ENCODE measurements around the gene MIPOL1. TPM values are rescaled to one million over a fixed set of nuclear protein-coding genes. Genes with fewer than 3 reads are reported as not detected.
A peak's percentile ranks its signal among the peaks of the same experiment; 100 is the strongest.

Gene MIPOL1
- total and polyA plus RNA-seq, 3 donors from 2014 or later = 9.0 to 38.8 (median 31.6) TPM

DNA sequence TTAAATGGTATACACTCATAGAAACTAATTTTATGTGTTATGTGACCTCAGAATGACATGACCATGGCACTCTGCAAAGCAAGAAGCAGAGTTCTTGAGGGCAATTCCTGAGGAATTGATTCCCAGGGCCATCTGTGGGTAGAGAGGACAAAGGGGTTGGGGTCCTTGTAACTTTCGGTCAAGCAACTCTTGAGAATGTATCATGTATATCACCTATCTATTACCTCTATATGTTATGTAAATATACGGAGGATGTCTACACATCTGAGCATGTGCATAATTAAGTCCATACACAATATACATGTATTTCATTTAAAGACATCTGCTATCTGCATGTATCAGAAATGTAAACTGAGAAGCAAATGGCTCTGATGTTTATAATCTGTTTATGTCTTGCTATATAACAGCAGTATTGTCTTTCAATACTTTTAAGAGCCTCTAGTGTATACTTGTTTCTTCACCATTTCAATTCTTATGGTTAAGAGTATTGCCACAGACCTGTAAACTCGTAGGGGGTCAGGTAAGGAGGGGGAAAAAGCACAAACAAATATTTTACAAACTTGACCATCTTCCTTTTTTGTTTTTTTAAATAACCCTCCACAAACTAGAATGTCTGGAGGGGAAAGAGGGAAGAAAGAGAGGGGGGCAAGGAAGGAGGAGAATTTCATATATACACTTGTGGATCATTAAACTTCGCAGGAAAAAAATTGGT is 392.8 kb downstream of the MIPOL1 start:
- H3K4me1 ChIP-seq = peaks cover 2% of the 10 kb centered on the region
- WGBS, 2 donors = 21 to 28% methylated on average over 4 of the region's 4 CpGs
- H3K27me3 ChIP-seq = peaks cover 10% of the 10 kb centered on the region
- intact Hi-C loops (cut with DNase I; ENCODE audit: low total_unique reads) = loop anchor here (10.0 kb wide), 1 partner anchor 336 kb away; no protein-coding TSS in a partner anchor
- TF ChIP-seq POLR2A (IDR thresholded peaks at IDR 0.05) = no peak
- TF ChIP-seq, protein P1, sequence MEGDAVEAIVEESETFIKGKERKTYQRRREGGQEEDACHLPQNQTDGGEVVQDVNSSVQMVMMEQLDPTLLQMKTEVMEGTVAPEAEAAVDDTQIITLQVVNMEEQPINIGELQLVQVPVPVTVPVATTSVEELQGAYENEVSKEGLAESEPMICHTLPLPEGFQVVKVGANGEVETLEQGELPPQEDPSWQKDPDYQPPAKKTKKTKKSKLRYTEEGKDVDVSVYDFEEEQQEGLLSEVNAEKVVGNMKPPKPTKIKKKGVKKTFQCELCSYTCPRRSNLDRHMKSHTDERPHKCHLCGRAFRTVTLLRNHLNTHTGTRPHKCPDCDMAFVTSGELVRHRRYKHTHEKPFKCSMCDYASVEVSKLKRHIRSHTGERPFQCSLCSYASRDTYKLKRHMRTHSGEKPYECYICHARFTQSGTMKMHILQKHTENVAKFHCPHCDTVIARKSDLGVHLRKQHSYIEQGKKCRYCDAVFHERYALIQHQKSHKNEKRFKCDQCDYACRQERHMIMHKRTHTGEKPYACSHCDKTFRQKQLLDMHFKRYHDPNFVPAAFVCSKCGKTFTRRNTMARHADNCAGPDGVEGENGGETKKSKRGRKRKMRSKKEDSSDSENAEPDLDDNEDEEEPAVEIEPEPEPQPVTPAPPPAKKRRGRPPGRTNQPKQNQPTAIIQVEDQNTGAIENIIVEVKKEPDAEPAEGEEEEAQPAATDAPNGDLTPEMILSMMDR (IDR thresholded peaks at IDR 0.05) = no peak
- no peak for DNase-seq
- H3K9me3 ChIP-seq = no peaks in the 10 kb centered on the region
- H3K4me3 ChIP-seq = no peak overlapping the region
- H3K27ac ChIP-seq = no peak overlapping the region
- no peaks in the 10 kb centered on the region for H3K36me3 ChIP-seq (ENCODE audit: low read depth, missing control alignments)

DNA sequence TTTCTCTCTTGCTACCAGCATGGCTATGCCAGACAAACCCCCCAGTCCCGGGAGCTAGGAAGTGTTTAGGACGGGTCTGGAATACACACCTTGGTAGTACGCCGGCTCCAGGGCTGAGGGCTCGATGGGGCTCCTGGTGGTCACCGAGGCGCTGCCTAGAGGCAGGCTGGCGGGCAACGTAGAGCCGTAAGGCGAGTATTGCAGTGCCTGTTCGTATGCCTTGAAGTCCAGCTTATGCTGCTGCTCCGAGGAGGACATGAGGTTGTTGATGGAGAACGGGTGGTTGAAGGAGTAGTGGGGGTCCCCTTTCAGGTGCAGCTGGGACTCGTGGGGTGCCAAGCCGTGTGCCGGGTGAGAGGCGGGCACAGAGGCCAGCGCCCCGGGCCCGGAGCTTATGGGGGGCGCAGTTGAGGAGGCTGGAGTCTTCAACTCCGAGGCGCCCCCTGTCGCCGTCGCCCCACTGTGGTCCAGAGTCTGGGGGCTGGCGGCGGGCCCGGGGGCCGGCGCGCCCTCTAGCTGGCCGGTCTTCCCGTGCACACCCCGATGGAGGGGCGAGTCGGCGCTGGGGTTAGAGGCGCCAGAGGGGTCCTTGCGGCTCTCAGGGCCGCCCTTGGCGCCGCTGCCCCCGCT is 393.7 kb downstream of the MIPOL1 start:
- no peak for TF ChIP-seq POLR2A (IDR thresholded peaks at IDR 0.05)
- TF ChIP-seq, protein P1 (IDR thresholded peaks at IDR 0.05) = no peak
- Histone ChIP-seq H3K27me3 (peaks cover 10% of the 10 kb centered on the region), H3K4me3 (peak overlapping the region; percentile 29 to 52), H3K9me3 (no peaks in the 10 kb centered on the region), H3K27ac (no peak overlapping the region), H3K4me1 (peaks cover 8% of the 10 kb centered on the region), H3K36me3 (ENCODE audit: low read depth, missing control alignments) (no peaks in the 10 kb centered on the region)
- intact Hi-C loops (cut with DNase I; ENCODE audit: low total_unique reads) = loop anchor here (10.0 kb wide), 1 partner anchor 337 kb away; no protein-coding TSS in a partner anchor
- WGBS, 2 donors = 7 to 20% methylated on average over 12 to 35 of the region's 45 CpGs
- DNase-seq = no peak

DNA sequence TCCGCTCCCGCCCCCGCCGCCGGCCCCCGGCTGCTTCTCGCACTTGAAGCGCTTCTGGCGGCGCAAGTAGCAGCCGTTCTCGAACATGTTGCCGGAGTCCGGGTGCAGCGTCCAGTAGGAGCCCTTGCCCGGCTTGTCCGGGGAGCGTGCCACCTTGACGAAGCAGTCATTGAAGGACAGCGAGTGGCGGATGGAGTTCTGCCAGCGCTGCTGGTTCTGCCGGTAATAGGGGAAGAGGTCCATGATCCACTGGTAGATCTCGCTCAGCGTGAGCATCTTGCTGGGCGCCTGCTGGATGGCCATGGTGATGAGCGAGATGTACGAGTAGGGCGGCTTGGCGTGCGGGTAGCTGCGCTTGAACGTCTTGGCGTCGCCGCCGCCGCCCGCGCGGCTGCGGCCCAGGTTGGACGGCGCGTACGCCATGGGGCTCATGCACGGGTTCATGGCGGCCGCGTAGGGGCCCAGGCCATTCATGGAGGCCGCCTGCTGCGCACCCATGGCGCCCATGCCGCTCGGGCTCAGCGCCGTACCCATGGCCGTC is 394.3 kb downstream of the MIPOL1 start:
- peak; percentile 23 for DNase-seq
- no peaks in the 10 kb centered on the region for H3K9me3 ChIP-seq
- H3K4me1 ChIP-seq = peaks cover 8% of the 10 kb centered on the region
- TF ChIP-seq, protein P1 (IDR thresholded peaks at IDR 0.05) = no peak
- no peak for TF ChIP-seq POLR2A (IDR thresholded peaks at IDR 0.05)
- WGBS, 2 donors = 7% methylated on average over 9 of the region's 58 CpGs; no CpG with 5 or more reads in 1 of the 2 donors
- no peak overlapping the region for H3K27ac ChIP-seq
- H3K27me3 ChIP-seq = peaks cover 10% of the 10 kb centered on the region
- intact Hi-C loops (cut with DNase I; ENCODE audit: low total_unique reads) = loop anchor here (10.0 kb wide), 1 partner anchor 337 kb away; no protein-coding TSS in a partner anchor
- no peaks in the 10 kb centered on the region for H3K36me3 ChIP-seq (ENCODE audit: low read depth, missing control alignments)
- peak overlapping the region; percentile 29 to 52 for H3K4me3 ChIP-seq

DNA sequence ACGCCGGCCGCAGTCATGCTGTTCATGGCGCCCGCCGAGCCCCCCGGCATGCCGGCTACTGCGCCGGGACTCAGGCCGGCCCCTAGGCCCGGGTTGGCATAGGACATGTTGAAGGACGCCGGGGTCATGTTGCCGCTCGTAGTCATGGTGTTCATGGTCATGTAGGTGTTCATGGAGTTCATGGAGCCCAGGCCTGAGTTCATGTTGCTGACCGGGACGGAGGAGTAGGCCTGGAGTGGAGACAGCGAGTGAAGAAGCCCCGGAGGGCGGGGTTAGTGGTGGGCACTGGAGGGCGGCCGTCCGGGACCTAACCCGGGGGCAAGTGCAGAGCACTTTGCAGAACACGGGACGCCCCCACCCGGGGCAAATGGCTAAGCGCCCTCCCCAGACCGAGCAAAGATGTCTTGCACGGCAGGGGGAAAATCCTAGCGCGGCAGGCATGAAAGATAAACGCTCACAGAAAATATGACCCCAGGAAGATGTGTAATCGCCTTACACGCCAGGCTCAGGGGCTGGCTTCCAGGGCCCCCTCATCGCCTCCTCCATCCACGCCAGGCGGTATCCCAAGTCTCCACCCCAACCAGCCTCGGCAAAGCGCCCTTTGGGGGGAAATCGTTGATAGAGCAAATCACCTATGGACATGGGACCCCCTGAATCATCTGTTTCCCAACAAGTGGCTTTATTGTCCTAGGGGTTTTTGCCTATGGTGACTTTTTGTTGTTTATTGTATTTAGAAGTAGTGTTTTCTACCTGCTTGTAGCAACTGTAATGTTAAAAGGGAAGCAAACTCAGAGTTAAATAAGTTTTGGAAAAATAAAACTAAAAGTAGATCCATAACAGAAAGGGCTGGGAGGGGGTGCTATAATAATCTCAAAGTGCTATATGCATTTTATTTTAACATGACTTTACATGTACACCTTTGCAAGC is 395.0 kb downstream of the MIPOL1 start:
- Histone ChIP-seq H3K4me1 (peaks cover 8% of the 10 kb centered on the region), H3K36me3 (ENCODE audit: low read depth, missing control alignments) (no peaks in the 10 kb centered on the region), H3K27ac (no peak overlapping the region), H3K27me3 (peaks cover 10% of the 10 kb centered on the region), H3K4me3 (peak overlapping the region; percentile 29 to 52), H3K9me3 (no peaks in the 10 kb centered on the region)
- no peak for DNase-seq
- intact Hi-C loops (cut with DNase I; ENCODE audit: low total_unique reads) = loop anchor here (10.0 kb wide), 1 partner anchor 338 kb away; no protein-coding TSS in a partner anchor
- TF ChIP-seq POLR2A (IDR thresholded peaks at IDR 0.05) = no peak
- TF ChIP-seq, protein P1 (IDR thresholded peaks at IDR 0.05) = no peak
- WGBS, 2 donors = 6 to 9% methylated on average over 30 to 42 of the region's 42 CpGs
